Stimulated activated naive CD4-positive, alpha-beta T cell (primary cell): ENCODE data around the gene TMEM272.

ENCODE experiments used
- DNase-seq, 6 experiments: peaks; one replicate each; lab custom pipeline; 2025; lab: John Stamatoyannopoulos, UW

TMEM272 gene

GRCh38 chr13:51824712-51825111, 20.3 kb downstream of the TMEM272 start:
- DNase-seq: peak in 1 of 6 experiments; percentile 12

- DNase-seq: no peak
These were observed 21.1 kb downstream of the TMEM272 start for GRCh38 chr13:51823863-51824262.

- DNase-seq: no peak
These were observed 21.6 kb downstream of the TMEM272 start for GRCh38 chr13:51823359-51823758.

GRCh38 chr13:51822106-51822815, 22.7 kb downstream of the TMEM272 start:
- peak in 4 of 6 experiments; percentile 10 to 24 (median 20) for DNase-seq

- peak; percentile 15 to 71 (median 52) for DNase-seq
These were observed 23.4 kb downstream of the TMEM272 start for GRCh38 chr13:51821606-51822005.

- no peak for DNase-seq
These were observed 24.9 kb downstream of the TMEM272 start for GRCh38 chr13:51820016-51820597.

GRCh38 chr13:51819544-51819943, 25.4 kb downstream of the TMEM272 start:
- no peak for DNase-seq

- DNase-seq: peak in 3 of 6 experiments; percentile 23 to 54 (median 46)
These were observed 26.0 kb downstream of the TMEM272 start for GRCh38 chr13:51818781-51819511.

GRCh38 chr13:51818276-51818675, 26.7 kb downstream of the TMEM272 start:
- DNase-seq: peak in 1 of 6 experiments; percentile 11

GRCh38 chr13:51817717-51818116, 27.3 kb downstream of the TMEM272 start:
- DNase-seq: no peak

GRCh38 chr13:51816604-51817249, 28.2 kb downstream of the TMEM272 start:
- DNase-seq: no peak

- no peak for DNase-seq
These were observed 29.1 kb downstream of the TMEM272 start for GRCh38 chr13:51815848-51816247.

- DNase-seq: peak; percentile 49 to 78 (median 64)
These were observed 29.9 kb downstream of the TMEM272 start for GRCh38 chr13:51814825-51815650.

GRCh38 chr13:51814071-51814470, 30.9 kb downstream of the TMEM272 start:
- no peak for DNase-seq

- no peak for DNase-seq
These were observed 33.0 kb downstream of the TMEM272 start for GRCh38 chr13:51811920-51812451.

- DNase-seq: no peak
These were observed 33.9 kb downstream of the TMEM272 start for GRCh38 chr13:51811046-51811445.

- no peak for DNase-seq
These were observed 36.2 kb downstream of the TMEM272 start for GRCh38 chr13:51808811-51809210.

GRCh38 chr13:51807041-51807440, 37.9 kb downstream of the TMEM272 start:
- DNase-seq: no peak

- DNase-seq: peak in 4 of 6 experiments; percentile 8 to 27 (median 18)
These were observed 38.4 kb downstream of the TMEM272 start for GRCh38 chr13:51806566-51806965.

GRCh38 chr13:51805925-51806324, 39.1 kb downstream of the TMEM272 start:
- DNase-seq: no peak

GRCh38 chr13:51805313-51805712, 39.7 kb downstream of the TMEM272 start:
- DNase-seq: peak in 1 of 6 experiments; percentile 58
